CD4-positive, alpha-beta T cell treated with Interleukin-17A for 4 hours (primary cell): ENCODE measurements around the gene ECT2L.

Experiments used
- DNase-seq: peaks from one replicate; pipeline ENCODE4 v3.0.0-alpha.2; 2020; ENCODE audit warnings: mixed read lengths

ECT2L gene

DNA sequence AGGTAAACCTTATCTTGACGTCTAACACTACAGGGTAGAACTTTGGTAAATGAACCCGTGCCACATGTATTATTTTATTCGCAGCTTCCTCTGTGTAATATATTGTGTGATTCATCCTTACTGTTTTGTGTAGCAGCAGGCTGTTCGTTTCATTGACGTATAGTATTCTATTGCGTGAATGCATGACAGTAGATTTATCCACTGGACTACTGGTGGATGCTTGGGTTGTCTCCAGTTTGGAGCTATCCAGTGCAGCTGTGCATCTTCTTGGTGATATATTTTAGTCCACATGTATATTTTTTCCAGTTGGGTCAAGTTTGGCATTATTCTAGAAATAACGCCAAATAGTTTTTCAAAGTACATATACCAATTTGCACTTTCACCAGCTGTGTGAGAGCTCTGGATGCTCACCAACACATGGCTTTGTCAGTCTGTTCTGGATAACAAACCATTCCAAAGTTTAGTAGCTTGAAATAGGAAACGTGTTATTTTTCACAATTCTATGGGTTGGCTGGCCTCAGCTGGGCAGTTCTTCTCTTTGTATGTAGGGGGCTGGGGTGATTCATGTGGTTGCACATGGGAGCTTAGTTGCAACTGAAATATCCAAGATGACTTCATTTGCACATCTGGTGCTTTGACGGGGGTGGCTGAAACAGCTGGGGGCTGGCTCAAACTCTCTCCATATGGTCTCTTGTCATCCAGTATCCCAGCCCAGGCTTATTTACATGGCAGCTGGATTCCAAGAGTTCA is 9.3 kb downstream of the ECT2L start:
- DNase-seq, result no peak

DNA sequence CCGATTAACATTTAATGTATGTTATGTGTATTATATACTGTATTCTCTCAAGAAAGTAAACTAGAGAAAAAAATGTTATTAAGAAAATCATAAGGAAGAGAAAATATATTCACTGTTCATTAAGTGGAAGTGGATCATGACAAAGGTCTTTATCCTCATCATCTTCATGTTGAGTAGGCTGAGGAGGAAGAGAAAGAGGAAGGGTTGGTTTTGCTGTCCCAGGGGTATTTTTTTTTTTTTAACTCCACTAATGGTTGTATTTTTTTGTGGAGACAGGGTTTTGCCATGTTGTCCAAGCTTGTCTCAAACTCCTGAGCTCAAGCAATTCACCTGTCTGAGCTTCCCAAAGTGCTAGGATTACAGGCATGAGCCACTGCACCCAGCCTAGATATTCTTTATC is 11.0 kb downstream of the ECT2L start:
- no peak for DNase-seq

DNA sequence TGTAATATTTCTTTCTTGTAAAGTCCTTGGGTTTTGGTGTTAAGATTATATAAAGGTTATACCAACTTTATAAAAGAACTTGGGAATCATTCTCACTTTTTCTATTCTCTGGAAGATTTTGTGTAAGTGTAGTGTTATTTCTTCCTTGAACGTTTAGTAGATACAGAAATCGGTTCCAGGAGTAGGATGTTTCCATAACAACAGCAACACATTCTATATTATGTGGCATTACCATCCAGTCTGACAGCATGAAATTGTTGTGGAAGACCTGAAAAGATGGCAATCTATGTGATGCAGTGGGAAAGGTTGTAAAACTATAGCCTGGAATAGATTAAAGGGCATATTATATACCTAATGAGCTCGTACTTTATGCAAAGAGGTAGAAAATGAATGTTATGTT is 13.8 kb downstream of the ECT2L start:
- DNase-seq, result no peak

DNA sequence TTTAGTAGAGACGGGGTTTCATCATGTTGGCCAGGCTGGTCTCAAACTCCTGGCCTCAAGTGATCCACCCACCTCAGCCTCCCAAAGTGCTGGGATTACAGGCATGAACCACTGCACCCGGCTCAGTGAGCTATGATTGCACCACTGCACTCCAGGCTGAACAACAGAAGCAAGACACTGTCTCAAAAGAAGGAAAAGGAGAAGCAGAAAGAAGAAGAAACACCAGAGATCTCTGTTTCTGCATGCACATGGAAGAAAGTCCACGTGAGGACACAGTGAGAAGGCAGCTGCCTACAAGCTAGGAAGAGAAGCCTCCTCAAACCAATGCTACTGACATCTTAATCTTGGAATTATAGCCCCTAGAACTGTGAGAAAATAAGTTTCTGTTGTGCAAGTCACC is 16.0 kb downstream of the ECT2L start:
- DNase-seq, result no peak

DNA sequence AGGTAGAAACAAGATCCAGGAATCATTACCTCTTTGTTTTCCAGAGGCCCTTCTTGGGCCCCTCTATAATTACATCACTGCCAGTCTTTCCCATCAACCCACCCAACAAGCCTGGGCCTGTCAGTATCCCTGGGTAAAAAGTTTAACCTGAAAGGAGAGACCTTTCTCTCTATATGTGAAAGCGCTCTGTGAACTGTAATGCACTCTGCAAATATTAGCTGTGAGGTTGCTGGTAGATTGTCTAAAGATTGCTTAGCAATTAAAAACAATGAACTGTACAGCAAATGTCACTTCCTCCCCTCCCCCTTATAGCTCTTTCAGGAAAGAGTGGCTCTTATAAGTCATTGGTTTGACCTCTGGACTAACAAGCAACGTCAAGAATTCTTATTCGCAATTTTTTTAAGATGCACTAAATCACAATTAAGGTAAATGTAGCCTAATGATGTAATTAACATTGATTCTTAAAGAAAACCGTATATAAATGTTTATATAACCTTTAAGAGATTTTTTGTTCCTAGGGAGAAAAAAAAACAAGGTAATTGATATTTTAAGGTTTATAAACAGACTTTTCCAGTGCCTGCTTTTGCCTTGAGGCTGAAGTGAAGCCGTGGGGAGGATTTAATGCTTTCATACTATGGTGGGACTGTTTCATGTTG is 18.4 kb downstream of the ECT2L start:
- no peak for DNase-seq

DNA sequence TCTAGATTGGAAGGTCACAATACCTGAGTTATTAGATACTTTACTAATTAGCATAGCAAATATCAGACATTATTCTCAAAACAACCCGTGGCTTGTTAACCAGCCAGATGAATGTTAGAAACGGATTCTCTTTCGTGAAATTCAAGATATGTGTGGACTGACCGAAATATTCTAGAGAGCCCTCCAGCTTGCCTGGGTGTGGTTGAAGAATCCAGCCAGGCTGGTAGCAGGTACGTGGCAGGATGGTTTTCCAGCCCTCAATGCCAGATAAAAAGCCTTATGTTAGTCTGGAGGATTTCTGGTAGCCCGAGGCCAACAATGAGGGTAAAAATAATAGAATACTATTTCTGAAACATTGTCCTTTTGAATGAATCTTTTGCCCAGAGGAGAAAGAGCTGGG is 19.3 kb downstream of the ECT2L start:
- no peak for DNase-seq

DNA sequence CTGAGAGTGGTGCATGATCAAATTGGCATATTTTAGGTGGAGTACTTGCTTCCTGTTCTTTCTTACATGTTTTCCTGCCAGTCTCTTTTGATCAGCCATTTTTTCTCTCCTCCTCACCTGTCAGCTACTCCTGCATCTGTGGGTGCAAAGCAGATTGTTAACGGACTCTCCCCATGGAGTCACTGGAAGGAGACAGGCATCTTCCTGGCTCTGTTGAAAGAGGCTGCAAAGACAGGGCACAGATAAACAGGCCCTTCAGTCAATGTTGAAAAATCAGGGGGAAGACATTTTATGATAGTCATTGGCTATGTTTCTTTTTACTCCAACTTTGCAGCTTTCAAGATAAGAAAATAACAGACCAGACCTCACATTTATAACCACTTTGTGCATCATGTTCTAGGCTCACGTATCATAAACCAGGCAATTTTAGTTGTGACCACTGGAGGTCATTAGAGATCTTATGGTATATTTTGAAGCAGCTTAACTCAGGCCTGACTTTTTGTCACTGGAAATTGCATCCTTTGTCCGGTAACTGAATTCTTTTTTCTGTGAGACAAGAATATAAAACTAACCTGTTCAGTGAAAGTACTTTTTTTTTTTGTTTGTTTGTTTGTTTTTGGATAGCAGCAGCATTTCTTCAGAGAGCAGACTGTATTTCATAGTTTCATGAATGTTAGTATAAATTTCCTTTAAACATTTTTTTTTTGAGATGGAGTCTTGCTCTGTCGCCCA is 20.1 kb downstream of the ECT2L start:
- DNase-seq, result no peak

DNA sequence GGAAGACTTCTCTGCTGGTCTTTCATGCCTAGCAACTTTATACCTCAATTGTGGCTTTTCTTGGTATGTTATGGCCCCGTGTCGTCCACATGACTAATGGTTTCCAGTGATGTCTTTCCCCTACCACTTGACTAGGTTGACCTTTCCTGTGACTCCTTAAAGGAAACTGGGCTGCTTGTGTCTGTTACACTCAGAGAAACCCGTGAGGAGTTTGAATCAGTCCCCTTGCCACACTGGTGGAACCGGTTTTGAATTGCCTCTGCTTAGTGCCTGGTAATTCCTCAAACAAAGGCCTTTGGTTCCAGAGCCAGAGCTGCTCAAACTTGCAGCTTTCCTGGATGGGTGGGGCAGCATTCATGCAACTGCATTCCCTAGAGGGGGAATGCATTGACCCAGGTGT is 21.9 kb downstream of the ECT2L start:
- no peak for DNase-seq

DNA sequence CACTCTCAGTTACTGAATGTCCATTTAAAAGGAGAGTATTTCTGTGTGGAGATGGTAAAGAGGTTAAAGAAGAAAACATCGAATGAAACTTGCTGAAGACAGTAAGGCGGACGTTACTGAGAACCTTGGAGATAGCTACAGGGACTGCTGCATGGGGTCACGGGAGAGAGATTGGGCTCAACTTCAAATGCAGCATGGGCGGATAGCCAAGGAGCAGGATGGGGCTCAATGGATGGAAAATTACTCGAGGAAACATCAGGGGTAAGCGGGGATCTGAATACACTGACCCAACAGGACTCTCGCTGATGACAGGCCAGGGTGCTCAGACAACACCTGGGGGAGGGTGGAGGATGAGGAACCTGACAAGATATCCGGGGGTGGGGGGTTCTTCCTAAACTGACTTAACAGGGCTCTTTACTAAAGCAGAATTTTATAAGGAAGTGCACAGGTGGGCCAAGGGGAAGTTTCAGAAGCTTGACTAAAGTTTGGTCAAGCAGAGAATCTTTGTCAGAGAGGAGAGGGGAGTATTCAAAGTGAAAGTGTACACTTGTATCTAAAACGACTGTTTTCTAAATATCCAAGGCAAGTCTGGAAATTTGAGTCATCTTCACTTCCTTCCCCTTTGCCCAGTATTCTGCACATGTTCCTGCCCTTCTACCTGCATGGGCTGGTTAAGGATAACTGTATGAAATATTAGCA is 22.8 kb downstream of the ECT2L start:
- no peak for DNase-seq

DNA sequence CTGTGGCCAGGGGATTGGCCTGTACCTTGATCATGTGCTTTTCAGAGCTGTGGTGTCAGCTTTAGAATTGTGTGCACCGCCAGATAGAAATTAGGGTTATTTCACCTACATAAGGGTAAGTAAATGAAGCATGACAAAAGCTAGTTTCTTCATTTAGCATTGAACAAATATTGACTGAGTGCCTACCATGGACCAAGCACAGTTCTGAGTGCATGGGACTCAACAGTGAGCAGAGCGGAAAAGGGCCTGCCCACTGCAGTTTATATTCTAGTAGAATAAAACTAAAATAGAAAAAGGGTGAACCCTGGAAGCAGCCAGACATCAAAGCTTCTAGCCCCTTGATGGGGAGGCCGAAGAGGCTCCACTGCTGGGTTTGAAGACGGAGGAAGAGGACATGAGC is 25.6 kb downstream of the ECT2L start:
- no peak for DNase-seq

DNA sequence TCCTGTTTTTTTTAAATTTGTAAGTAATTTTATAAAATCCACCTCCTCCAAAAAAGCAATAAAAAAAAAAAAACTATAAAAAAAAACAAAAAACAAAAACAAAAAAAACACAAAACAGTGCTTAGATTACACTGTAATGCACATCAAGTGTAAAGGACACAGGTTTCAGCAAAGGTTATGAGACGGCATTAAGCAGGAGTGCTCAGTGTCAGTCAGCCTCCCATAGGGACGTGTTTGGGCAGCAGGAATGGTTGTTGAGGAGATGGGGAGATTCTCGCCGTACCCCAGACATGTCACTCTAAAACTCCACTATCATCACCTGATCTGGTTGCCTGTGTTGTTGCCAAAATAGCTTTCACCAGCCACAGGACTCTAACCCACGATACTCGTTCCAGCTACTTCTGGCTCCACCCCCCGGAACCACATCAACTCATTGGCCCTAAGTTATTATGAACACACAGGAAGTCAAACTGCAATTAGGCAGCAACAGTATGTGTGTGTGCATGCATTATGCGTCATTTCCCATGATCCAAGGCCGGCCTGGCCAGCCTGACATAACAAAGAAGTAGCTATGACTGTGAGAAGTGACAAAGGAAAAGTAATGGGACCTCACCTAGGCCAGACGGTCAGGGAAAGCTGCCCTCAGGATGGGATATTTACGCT is 28.7 kb downstream of the ECT2L start:
- peak; percentile 10 for DNase-seq

DNA sequence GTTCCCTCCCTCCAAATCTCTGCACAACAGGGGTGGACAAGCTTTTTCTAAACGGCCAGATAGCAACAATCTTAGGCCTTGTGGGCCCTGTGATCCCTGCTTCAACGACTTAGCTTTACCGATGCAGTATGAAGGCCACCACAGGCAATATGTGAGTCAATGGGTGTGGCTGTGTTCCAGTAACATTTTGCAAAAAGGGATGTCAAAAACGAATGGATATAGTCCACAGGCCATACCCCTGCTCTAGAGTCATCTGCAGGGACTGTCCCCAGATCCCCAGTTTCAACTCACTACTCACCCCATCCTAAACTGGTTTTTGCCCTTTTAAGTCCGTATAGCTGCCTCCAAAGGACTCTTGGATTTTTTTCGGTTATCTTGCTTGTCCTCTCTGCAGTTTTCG is 34.4 kb downstream of the ECT2L start:
- no peak for DNase-seq

DNA sequence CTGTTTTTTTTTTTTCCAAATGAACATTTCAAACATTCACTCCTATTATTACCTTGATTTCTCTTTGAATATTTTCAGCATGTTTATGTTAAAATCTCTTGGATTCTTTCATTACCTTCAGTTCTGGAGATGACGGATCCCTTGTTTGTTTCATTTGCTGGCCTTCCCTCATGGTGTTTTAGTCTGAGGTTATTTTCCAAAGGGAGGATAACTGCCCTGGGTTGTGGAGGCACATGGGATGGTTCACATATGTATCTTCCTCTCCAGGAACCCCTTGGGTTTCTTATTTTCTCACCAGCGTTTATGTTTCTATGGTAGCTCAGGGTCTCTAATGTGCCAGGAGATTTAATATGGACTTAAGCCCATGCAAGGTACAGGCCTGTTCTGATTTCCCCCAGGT is 36.3 kb downstream of the ECT2L start:
- no peak for DNase-seq

DNA sequence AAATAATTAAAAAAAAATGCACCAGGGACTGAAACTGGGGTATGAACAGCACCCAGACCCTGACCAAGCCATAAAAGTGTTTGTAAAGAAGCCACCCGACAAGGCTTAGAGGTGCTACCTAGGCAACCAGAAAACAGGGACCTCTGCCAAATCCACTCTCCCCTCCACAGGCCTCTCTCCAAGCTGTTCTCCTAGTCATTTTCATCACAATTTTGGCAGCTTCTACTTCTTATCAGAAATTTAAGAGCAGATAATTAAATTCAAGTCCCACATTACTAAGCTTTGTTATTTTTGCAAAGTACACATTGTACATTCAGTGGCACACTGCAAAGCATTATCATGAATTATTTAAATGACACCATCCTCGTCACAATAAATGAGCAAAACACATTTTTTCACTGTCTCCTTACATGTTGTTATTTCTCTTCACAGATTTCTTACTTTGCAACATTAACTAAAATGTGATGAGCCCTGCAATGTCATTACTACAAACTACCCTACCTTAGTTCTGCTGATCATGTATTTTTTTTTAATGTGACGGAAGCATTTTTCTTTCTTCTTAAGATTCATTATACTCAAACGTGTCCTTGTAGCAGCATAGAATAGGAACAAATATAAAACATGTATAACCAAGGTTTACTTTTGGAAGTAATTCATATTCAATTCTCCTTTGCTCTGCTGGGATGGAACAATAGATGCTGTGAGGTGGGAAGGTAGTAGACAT is 38.1 kb downstream of the ECT2L start:
- DNase-seq, result no peak

DNA sequence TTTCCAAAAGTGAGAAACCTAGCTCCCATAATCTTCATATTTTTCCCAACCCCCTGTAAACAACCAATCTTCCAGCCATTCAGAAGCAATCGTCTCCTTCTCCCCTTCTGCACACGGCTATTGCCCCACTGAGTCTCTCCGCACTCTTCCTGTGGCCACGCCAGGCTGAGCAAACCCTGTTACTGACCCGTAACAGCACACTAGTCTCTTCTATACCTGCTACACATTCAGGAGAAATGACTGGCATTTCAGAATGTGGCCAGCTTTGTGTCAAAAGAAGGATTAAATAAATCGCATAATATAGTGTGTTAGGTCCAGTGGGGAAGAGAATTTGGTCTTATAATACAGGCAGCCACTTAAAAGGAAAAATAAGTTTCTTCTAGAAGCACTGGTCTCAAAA is 41.4 kb downstream of the ECT2L start:
- no peak for DNase-seq

DNA sequence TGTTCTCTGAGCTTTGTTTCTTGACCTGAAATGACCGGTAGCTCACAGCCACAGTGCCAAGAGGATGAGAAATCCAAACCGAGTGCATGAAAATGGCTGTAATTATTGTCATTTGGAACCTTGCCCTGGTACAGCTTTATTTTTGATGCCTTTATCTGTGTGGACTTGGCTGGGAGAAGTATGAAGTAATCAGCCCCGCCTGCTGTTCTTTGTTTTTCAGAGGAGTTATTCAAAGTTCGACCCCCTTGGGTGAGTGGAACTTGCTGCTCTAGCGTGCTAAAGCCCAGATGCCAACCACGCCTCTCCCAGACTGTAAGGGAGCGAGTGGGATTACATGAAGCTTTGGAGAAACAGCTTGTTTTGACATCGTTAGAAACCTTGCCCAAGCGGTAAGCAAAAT is 48.3 kb downstream of the ECT2L start:
- no peak for DNase-seq

DNA sequence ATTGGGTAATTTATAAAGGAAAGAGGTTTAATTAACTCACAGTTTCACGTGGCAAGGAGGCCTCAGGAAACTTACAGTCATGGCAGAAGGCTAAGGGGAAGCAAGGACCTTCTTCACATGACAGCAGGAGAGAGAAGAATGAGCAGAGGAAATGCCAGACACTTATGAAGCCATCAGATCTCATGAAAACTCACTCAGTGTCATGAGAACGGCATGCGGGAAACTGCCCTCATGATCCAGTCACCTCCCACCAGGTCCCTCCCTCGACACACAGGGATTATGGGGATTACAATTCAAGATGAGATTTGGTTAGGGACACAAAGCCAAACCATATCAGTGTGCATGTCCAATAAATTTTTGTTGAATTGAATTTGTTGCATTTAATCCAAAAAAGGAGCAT is 52.0 kb downstream of the ECT2L start:
- DNase-seq, result no peak

DNA sequence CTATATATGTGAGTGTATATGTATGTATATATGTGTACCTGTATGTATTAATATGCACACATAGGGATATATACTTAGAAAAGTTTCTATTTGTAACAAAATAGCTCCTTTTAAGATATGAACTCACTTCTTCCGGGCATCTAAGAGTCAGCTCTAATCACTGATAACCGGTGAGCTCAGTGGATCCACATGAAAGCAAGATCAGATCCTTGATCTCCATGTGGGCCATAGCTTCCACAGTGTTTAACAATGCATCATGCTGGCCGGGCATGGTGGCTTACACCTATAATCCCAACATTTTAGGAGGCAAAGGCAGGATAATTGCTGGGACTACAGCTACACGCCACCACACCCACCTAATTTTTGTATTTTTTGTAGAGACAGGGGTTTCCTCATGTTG is 52.6 kb downstream of the ECT2L start:
- no peak for DNase-seq

DNA sequence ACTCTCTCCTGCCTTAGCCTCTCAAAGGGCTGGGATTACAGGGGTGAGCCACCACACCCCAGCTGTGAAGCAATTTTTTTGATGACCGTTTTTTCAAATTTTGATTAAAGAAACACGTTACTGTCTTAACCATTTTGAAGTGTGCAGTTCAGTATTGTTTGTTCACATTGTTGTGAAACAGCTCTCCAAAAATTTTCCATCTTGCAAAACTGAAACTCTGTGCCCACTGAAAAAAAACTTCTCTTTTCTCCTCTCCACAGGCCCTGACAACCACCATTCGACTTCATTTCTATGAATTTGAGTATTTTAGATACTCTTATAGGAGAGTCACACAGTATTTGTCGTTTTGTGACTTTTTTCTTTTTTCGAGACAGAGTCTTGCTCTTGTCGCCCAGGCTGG is 53.9 kb downstream of the ECT2L start:
- no peak for DNase-seq

DNA sequence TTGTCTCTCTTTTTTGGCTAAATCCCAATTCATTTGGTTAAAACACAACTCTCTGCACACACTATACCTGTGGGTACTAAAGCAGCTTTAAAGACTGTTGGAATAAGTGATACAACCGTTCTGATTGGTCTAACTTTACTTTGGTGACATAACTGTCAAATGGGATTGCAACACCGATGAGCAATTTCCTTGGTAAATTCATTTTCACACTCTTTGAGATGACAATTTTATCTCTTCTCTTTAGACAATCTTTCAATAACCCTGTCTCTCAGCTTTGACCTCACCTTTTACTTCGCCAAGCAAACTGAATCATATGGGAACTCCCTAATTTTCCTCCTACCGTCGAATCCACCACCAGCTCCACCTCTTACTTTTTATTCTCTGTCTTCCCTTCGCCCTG is 60.8 kb downstream of the ECT2L start:
- DNase-seq, result no peak

DNA sequence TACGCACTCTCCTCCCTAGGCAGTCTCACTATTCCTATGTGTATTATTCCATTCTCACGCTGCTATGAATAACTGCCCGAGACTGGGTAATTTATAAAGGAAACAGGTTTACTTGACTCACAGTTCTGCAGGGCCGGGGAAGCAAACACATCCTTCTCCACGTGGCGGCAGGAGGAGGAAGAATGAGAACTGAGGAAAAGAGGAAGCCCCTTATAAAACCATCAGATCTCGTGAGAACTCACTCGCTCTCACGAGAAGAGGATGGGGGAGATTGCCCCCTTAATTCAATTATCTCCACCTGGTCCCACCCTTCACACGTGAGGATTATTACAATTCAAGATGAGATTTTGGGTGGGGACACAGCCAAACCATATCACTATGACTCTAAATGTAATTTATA is 61.9 kb downstream of the ECT2L start:
- no peak for DNase-seq

DNA sequence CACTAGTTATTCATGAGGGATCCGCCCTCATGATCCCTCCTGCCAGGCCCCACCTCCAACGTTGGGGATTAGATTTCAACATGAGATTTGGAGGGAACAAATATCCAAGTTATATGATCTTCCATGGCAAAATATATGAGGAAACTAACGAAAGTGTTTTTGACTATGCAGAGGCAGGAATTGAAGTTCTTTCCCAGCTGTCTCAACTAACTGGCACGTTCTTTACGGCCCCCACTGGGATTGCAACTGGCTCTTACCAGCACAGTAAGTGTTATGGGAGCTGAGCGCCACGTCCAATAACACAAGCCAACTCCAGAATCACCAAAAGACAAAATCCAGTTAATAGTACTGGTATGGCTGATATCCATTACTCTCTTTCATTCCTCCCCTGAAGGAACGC is 66.6 kb downstream of the ECT2L start:
- DNase-seq, result no peak
